Ramos (cell line): ENCODE results near the gene AP1S2.
"Not testable (repeated sequence)": the region's sequence is repeated elsewhere in the genome, so short reads cannot be mapped to it uniquely, and the experiment has no call there.

Experiments used
- in situ Hi-C: fragments of 300-500 bp; cut with MboI; formaldehyde crosslinking; loops from one replicate; pipeline ENCODE4 v1.14.3; 2022; ENCODE audit warnings: low sequenced_read_pairs; ENCODE audit not compliant: unreplicated experiment

The AP1S2 gene

DNA sequence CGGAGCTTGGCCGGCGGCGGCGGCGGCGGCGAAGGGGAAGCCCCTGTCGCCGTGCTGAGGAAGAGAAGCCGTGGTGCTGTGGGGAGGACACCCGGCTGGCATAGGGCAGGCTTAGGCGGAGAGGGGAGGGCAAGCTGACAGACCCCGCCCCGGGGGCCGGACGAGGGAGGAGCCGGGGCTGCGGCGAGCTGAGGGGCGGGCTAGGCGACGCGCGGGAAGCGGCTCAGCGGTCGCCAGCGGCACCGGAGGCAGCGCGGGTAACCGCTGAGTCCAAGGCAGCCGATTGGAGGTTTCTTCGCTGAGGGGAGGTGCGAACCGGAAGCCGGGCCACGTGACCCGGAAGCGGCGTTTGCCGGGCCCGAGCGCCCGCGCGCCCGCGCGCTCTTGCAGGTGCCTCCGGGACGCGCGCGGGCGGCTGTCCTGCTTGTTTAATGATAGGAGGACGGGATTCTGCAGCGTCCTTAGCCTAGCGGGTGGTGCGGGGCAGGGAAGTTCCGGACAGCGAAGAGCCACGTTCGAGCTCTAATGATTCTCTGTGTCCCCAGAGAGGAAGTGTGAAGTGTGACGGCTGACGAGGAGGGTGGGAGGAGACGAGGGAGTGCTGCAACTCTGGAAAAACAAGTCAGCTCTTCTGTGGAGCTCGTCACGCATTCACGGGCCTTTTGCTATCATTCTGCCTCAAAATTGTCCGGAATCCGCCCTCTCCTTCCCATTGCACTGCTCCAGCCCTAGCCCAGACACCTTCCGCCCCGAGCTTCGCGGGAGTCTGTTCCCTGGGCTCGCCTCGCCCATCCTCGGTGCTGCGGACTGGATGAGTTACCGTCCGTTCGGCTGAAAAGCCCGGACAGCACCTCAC is at the start of gene AP1S2:
TSS of gene AP1S2 (minus strand) at position 102 of the 856 bp plus-strand sequence. CDS start 2,289 bp downstream, outside the sequence.
- in situ Hi-C loops = no loop called here

GRCh38 chrX:15903186-15903681 is 48.6 kb upstream of the AP1S2 start:
- in situ Hi-C loops = no loop called here

GRCh38 chrX:15895334-15895733 is 40.7 kb upstream of the AP1S2 start:
- in situ Hi-C loops = no loop called here

DNA sequence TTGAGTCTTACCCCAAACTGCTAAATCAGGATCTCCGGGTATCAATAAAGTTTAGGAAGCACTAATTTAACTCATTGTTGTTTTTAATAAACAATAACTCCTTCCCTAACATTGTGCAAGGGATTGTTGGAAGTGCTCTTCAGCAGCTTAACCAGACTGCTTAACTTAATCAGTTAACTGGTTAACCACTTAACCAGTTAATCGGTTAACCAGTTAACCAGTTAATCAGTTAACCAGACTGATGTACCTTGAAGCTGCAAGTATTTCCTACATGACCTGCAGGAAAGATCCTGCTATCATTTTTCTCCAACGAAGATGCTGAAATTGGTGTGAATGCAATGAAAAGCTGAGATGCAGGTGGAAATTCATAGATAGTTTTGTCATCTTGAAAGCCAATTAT is 40.1 kb upstream of the AP1S2 start:
- in situ Hi-C loops = no loop called here

DNA sequence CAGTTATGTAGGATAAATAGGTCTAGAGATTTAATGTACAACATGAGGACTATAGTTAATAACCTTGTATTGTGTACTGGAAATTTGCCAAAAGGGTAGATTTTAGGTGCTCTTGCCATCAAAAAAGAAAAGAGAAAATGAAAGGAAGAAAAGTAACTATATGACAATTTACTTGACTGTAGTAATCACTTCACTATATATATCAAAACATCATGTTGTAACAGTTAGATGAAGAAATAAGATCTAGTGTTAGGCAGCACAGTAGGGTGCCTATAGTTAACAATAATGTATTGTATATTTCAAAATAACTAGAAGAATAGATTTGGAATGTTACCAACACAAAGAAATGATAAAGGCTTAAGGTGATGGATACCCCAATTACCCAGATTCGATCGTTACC is 35.9 kb upstream of the AP1S2 start:
- in situ Hi-C loops = no loop called here

DNA sequence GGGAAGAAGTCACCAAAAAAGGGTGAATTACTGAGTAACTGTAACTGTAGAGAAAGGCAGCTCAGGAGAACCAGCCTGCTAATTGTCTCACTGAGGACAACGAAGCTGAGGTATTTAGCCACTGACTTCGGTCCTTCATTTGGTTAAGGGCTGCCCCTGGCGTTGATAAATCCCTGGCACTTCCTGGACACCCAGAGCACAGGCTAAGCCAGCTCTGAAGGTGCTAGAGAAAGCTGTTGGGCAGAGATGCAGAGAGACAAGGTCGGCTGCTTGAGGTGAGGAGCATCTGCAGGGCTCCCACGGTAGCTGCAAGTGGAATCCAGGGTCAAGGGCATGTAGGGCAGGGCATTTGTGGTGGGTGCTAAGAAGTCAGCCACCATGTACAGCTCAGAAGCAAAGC is 33.4 kb upstream of the AP1S2 start:
- in situ Hi-C loops = no loop called here

GRCh38 chrX:15883540-15883863 is 28.9 kb upstream of the AP1S2 start:
- in situ Hi-C loops = no loop called here

GRCh38 chrX:15882704-15883539 is 28.3 kb upstream of the AP1S2 start:
- in situ Hi-C loops = no loop called here

- in situ Hi-C loops = no loop called here
Measured at GRCh38 chrX:15881381-15881897, 26.8 kb upstream of the AP1S2 start.

DNA sequence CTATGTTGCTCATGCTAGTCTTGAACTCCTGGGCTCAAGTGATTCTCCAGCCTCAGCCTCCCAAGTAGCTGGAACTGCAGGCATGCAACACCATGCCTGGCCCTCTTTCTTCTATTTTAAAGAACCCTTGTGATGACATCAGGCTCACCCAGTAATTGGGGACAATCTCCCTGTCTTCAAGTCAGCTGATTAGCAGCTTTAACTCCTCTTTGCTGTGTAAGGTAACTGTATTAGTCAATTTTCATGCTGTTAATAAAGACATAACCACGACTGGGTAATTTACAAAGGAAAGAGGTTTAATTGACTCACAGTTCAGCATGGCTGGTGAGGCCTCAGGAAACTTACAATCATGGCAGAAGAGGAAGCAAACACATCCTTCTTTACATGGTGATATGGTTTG is 23.3 kb upstream of the AP1S2 start:
- in situ Hi-C loops = not testable (repeated sequence)

GRCh38 chrX:15877380-15877779 is 22.8 kb upstream of the AP1S2 start:
- in situ Hi-C loops = no loop called here

GRCh38 chrX:15874672-15875071 is 20.1 kb upstream of the AP1S2 start:
- in situ Hi-C loops = no loop called here

- in situ Hi-C loops = no loop called here
Measured at GRCh38 chrX:15873566-15873965, 19.0 kb upstream of the AP1S2 start.

DNA sequence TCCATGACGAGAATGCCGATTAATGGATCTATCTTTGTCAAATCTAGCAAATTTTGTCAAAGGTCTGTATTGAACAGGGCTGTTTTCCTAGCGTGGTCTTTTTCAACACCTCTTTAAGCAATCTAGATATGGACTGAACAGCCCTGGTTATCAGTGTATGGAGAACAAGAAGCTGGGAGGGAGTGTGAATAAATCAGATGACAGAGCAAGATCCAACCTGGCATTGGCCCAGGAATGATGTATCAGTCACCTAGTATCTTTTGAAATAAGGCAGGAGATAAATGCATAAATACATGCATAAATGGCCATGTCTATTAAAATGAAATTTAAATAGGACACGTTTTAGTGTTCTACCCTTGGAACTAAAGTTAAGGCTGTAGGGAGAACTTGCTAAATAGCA is 15.7 kb upstream of the AP1S2 start:
- in situ Hi-C loops = no loop called here

GRCh38 chrX:15869695-15870094 is 15.1 kb upstream of the AP1S2 start:
- in situ Hi-C loops = no loop called here

DNA sequence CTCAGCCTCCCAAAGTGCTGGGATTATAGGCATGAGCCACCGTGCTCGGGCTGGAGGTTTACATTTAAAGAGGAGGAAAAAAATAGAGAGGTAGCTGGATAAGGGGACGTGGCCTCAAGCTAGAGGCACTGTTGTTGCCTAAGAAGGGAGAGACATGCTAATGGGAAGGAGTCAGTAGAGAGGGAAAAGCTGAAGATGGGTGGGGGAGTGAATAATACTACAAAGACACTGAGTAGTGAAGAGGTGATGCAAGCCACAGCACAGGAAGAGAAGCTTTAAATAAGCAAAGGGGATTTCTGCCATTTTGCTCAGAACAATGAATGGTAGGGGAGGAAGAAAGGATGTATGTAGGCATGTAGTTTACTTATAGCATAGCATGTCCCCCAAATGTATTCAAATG is 11.5 kb upstream of the AP1S2 start:
- in situ Hi-C loops = no loop called here

DNA sequence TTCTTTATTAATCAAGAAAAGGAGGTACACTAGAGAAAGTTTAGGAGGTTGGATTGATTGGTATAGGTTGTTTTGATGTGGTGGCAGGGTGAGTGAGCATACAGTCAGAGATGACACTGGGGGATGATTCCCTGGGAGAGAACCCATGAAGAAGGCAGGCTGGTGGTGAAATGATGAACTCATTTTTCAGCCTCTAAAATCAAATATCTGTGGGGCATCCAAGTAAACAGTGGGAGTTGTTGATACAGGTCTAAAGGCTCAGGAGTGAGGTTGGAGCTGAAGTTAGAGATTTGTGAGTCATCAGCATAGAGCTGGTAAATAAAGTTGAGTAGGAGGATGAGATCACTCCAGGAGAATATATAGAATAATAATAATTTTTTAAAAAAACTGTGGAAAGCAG is 10.0 kb upstream of the AP1S2 start:
- in situ Hi-C loops = no loop called here

GRCh38 chrX:15864023-15864422 is 9.4 kb upstream of the AP1S2 start:
- in situ Hi-C loops = no loop called here

GRCh38 chrX:15860921-15861320 is 6.3 kb upstream of the AP1S2 start:
- in situ Hi-C loops = no loop called here

GRCh38 chrX:15858051-15858450 is 3.4 kb upstream of the AP1S2 start:
- in situ Hi-C loops = no loop called here

- in situ Hi-C loops = no loop called here
Measured at GRCh38 chrX:15856636-15857035, 2.0 kb upstream of the AP1S2 start.
